Measurements from ENCODE around the gene HS3ST4.

The HS3ST4 gene

DNA sequence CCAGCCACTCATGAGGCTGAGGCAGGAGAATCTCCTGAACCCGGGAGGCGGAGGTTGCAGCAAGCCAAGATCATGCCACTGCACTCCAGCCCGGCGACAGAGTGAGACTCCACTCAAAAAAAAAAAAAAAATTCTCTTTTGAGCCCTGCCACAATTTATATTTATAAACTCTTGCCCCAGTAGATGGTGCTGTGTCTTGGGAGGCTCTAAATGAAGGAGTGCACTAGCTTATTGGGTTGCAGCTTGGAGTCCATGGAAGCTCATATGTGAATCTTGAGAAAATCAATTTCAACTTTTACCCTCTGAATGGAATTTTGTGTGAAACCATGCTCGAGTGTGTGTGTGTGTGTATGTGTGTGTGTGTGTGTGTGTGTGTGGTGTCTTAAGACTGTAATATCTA is 420.1 kb downstream of the HS3ST4 start:
- no peaks in the 10 kb centered on the region for H3K27me3 ChIP-seq (ENCODE audit: control insufficient read depth, insufficient read depth, low read length)
- no peaks in the 10 kb centered on the region for H3K36me3 ChIP-seq (ENCODE audit: control insufficient read depth, insufficient read depth, low read length)
- H3K4me1 ChIP-seq (ENCODE audit: control insufficient read depth, insufficient read depth, low read length) = no peaks in the 10 kb centered on the region
- no peak overlapping the region for H3K4me3 ChIP-seq (ENCODE audit: low read length)
- H3K9ac ChIP-seq (ENCODE audit: low read length) = no peak overlapping the region
- no peaks in the 10 kb centered on the region for H3K9me3 ChIP-seq (ENCODE audit: control insufficient read depth, low read length)

DNA sequence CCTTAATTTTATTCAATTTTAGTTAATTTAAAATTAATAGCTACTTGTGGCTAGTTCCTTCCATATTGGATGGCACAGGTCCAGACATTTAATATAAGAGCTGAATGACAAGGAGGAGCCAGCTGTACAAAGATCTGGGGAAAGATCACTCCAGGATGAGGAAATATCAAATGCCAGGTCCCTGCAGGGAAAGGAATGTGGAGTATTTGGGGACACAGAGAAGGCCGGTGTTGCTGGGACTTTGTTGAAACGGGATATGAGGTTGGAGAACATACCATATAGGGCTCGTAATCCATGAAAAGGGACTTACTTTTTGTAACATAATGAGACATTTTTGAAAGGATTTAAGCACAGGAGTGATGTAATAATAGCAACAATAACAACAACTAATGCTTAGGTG is 426.8 kb downstream of the HS3ST4 start:
- Histone ChIP-seq H3K9ac (ENCODE audit: low read length) (no peak overlapping the region), H3K9me3 (ENCODE audit: control insufficient read depth, low read length) (no peaks in the 10 kb centered on the region), H3K4me1 (ENCODE audit: control insufficient read depth, insufficient read depth, low read length) (no peaks in the 10 kb centered on the region), H3K4me3 (ENCODE audit: low read length) (no peak overlapping the region), H3K36me3 (ENCODE audit: control insufficient read depth, insufficient read depth, low read length) (no peaks in the 10 kb centered on the region), H3K27me3 (ENCODE audit: control insufficient read depth, insufficient read depth, low read length) (no peaks in the 10 kb centered on the region)

DNA sequence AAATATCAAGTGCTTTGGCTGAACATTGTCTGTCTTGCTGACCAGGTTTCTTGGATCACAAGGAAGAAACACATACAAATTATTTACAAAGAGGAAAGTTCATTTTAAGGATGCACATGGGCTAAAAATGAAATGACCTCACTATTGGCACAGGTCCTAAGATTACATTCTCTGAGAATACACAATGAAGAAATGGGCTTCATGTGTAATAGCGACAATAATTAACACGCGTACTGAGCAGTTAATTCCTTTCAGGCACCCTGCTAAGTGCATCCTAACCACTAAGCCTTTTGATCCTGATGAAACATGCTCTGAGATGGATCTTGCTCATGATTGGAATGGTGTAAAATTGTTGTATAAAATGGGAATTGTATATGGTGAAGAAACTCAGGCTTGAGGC is 429.0 kb downstream of the HS3ST4 start:
- Histone ChIP-seq H3K36me3 (ENCODE audit: control insufficient read depth, insufficient read depth, low read length) (no peaks in the 10 kb centered on the region), H3K9ac (ENCODE audit: low read length) (no peak overlapping the region), H3K27me3 (ENCODE audit: control insufficient read depth, insufficient read depth, low read length) (no peaks in the 10 kb centered on the region), H3K4me3 (ENCODE audit: low read length) (no peak overlapping the region), H3K9me3 (ENCODE audit: control insufficient read depth, low read length) (no peaks in the 10 kb centered on the region), H3K4me1 (ENCODE audit: control insufficient read depth, insufficient read depth, low read length) (no peaks in the 10 kb centered on the region)

DNA sequence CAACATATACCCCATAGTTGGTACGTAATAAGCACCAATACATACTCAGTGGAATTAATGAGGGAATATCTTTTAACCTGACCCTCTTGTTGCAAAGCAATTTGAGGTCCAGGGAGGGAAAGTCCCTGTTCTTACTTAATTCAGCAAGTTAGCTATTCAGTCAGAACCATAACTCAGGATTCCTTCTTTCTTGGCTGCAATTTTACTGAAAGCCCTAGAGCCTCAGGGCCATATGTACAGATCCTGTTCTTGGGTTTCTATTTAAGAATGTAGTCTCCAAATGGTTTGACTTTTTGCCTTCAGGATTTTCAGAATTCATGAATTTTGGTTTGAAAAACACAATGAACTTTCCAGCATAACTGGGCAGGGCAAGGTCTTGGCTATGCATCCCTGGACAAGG is 436.5 kb downstream of the HS3ST4 start:
- Histone ChIP-seq H3K36me3 (ENCODE audit: control insufficient read depth, insufficient read depth, low read length) (no peaks in the 10 kb centered on the region), H3K9me3 (ENCODE audit: control insufficient read depth, low read length) (no peaks in the 10 kb centered on the region), H3K4me1 (ENCODE audit: control insufficient read depth, insufficient read depth, low read length) (no peaks in the 10 kb centered on the region), H3K9ac (ENCODE audit: low read length) (no peak overlapping the region), H3K27me3 (ENCODE audit: control insufficient read depth, insufficient read depth, low read length) (no peaks in the 10 kb centered on the region), H3K4me3 (ENCODE audit: low read length) (no peak overlapping the region)

DNA sequence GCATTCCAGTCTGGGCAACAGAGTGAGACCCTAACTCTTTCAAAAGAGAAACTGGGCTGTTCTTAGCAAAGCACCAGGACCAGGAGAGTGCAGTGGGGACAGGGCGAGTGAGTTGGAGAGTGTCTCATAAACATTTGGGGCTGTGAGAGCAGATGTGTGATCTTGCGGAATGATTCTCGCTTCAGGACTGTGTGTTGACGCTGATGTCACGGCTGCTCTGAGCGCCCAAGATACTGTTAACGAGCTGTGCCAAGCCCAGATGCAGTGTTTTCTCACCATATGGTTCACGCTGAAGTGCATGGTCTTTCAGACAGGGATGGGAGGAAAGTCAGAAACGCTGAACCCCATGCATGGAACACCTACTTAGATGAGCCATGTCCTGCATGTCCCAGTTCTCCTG is 438.2 kb downstream of the HS3ST4 start:
- no peaks in the 10 kb centered on the region for H3K36me3 ChIP-seq (ENCODE audit: control insufficient read depth, insufficient read depth, low read length)
- no peak overlapping the region for H3K9ac ChIP-seq (ENCODE audit: low read length)
- H3K9me3 ChIP-seq (ENCODE audit: control insufficient read depth, low read length) = no peaks in the 10 kb centered on the region
- no peaks in the 10 kb centered on the region for H3K4me1 ChIP-seq (ENCODE audit: control insufficient read depth, insufficient read depth, low read length)
- no peaks in the 10 kb centered on the region for H3K27me3 ChIP-seq (ENCODE audit: control insufficient read depth, insufficient read depth, low read length)
- H3K4me3 ChIP-seq (ENCODE audit: low read length) = no peak overlapping the region

DNA sequence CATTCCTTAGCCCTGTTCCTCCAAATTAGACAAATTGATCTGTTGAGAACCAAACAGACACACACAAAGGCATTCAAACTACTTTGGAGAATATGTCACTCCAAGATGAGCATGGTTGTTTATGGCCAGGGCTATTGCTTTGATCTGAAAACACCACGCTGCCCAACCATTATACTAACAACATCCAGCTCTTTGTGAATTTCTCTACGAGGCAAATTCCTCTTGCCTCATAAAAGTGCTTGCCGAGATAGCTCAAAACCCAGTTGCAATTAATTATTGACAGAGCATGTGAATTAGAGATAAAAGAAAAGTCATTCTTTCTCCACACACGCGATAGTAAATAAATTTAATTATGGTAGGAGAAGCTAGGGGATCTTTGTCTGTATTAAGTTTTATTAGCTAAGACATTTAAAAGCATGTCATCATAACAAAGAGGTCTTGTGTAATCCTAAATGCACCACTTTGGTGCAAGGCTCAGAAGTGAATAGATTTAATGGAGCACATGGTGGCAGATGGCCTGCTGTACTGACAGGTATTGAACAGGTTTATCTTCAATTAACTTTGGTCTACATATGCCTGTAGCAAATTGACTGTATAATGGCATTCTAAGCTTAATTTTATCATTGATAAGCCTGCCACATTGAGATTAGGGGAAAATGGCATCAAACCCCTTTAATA is 441.8 kb downstream of the HS3ST4 start:
- no peaks in the 10 kb centered on the region for H3K27me3 ChIP-seq (ENCODE audit: control insufficient read depth, insufficient read depth, low read length)
- no peaks in the 10 kb centered on the region for H3K9me3 ChIP-seq (ENCODE audit: control insufficient read depth, low read length)
- H3K4me3 ChIP-seq (ENCODE audit: low read length) = no peak overlapping the region
- H3K9ac ChIP-seq (ENCODE audit: low read length) = no peak overlapping the region
- no peaks in the 10 kb centered on the region for H3K4me1 ChIP-seq (ENCODE audit: control insufficient read depth, insufficient read depth, low read length)
- H3K36me3 ChIP-seq (ENCODE audit: control insufficient read depth, insufficient read depth, low read length) = no peaks in the 10 kb centered on the region

DNA sequence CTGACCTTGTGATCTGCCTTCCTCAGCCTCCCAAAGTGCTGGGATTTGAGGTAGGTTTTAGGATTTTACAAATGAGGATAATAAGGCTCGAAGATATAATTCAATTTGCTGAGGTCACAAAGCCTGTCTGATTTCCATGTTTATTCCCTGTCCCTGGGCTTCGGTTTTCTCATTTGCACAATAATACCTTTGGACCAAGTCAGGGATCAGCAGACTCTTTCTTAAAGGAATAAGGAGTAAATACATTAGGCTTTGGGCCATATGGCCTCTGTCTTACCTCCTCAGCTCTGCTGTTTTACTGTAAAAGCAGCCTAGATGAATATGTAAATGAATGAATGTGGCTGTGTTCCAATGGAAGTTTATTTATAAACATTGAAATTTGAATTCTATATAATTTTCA is 442.8 kb downstream of the HS3ST4 start:
- Histone ChIP-seq H3K4me3 (ENCODE audit: low read length) (no peak overlapping the region), H3K36me3 (ENCODE audit: control insufficient read depth, insufficient read depth, low read length) (no peaks in the 10 kb centered on the region), H3K9me3 (ENCODE audit: control insufficient read depth, low read length) (no peaks in the 10 kb centered on the region), H3K9ac (ENCODE audit: low read length) (no peak overlapping the region), H3K4me1 (ENCODE audit: control insufficient read depth, insufficient read depth, low read length) (no peaks in the 10 kb centered on the region), H3K27me3 (ENCODE audit: control insufficient read depth, insufficient read depth, low read length) (no peaks in the 10 kb centered on the region)

DNA sequence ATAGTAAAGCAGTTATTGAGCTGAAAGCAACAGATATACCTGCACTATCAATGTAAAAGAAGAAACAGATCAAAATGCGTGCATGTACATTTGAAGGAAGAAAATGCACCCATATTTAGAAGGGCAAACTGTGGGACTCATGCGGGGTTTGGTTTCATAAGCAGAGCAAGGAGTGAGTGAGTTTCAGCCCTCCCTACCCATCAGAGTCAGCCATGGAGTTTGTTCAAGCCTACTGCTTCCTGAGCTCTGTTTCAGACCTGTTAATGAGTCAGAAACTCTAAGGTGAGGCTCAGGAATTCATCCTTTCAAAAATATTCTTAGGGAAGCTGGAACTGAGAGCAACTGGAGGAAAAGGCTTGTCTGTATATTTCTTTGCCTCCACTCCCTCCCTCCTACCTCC is 446.2 kb downstream of the HS3ST4 start:
- no peaks in the 10 kb centered on the region for H3K27me3 ChIP-seq (ENCODE audit: control insufficient read depth, insufficient read depth, low read length)
- H3K36me3 ChIP-seq (ENCODE audit: control insufficient read depth, insufficient read depth, low read length) = no peaks in the 10 kb centered on the region
- no peak overlapping the region for H3K4me3 ChIP-seq (ENCODE audit: low read length)

DNA sequence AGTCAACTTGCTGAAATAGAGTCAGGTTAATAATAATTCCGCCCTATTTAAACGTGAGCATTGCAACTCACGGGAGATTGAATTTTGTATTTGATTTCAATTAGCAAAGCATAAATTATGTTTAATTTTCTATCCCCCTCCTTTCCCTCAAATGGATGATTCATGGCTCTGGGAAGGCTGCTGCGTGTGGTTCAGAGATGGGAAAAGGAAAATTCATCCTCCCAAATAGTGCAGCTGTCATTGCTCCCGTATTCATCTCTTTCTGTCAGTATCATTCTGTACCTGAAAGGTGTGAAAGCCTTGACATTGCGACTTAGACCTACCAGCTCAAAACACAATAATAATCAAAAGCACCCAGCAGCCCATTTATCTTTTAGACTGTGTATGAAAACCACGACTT is 447.3 kb downstream of the HS3ST4 start:
- Histone ChIP-seq H3K36me3 (ENCODE audit: control insufficient read depth, insufficient read depth, low read length) (no peaks in the 10 kb centered on the region), H3K9me3 (ENCODE audit: control insufficient read depth, low read length) (no peaks in the 10 kb centered on the region), H3K4me1 (ENCODE audit: control insufficient read depth, insufficient read depth, low read length) (no peaks in the 10 kb centered on the region), H3K4me3 (ENCODE audit: low read length) (no peak overlapping the region), H3K27me3 (ENCODE audit: control insufficient read depth, insufficient read depth, low read length) (no peaks in the 10 kb centered on the region), H3K9ac (ENCODE audit: low read length) (no peak overlapping the region)

More for the DNA sequence above, 446.2 kb downstream of the HS3ST4 start:
- Histone ChIP-seq H3K4me1 (ENCODE audit: control insufficient read depth, insufficient read depth, low read length) (no peaks in the 10 kb centered on the region), H3K9me3 (ENCODE audit: control insufficient read depth, low read length) (no peaks in the 10 kb centered on the region), H3K9ac (ENCODE audit: low read length) (no peak overlapping the region)

DNA sequence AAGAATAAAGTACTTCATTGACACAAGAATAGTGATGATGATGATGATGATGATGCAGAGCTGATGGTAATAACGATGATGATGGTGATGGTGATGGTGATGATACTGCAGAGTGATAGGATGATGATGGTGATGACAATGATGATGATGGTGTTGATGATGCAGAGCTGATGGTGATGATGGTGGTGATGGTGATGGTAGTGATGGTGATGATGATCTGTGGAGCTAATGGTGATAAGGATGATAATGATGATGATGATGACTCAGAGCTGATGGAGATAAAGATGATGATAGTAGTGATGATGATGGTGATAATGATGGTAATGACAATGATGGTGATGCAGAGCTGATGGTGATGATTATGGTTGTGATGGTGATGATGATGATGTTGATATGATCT is 448.1 kb downstream of the HS3ST4 start:
- H3K4me3 ChIP-seq (ENCODE audit: low read length) = no peak overlapping the region
- no peaks in the 10 kb centered on the region for H3K4me1 ChIP-seq (ENCODE audit: control insufficient read depth, insufficient read depth, low read length)
- no peak overlapping the region for H3K9ac ChIP-seq (ENCODE audit: low read length)
- no peaks in the 10 kb centered on the region for H3K36me3 ChIP-seq (ENCODE audit: control insufficient read depth, insufficient read depth, low read length)
- no peaks in the 10 kb centered on the region for H3K9me3 ChIP-seq (ENCODE audit: control insufficient read depth, low read length)
- H3K27me3 ChIP-seq (ENCODE audit: control insufficient read depth, insufficient read depth, low read length) = no peaks in the 10 kb centered on the region

DNA sequence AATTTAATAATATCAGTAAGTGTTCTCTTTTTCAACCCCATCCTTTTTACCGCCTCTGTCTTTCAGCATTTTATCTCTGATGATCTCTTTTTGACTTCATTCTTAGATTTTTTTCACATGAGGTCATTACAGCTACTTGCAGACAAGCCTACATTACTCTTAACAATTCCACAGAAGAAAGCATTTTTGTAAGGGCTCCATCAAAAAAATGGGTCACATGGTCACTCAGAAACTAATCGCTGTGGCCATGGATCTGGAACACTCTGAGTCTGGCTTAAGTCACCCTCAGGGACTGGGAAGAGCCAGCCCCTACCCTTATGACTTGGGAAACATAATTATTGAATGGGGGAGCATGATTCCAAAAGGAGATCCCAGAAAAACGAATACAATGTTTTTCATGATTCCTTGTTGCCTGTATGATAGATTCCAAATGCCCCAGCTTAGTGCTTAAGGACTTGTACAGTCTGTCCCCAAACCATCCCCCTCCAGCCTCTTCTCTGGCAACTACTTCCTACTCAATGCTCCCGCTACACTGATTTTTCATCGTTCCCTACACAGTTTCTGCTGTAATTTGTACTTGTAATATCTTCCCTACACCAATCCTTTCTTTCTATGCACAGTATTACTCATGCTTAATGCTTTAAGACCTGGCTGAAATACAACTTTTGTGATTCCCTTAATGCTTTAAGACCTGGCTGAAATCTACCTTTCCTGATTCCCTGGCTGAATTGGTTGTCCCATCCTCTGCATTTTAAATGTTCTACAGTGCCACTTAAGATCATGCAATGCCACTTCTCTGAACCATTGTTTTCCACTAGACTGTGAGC is 457.8 kb downstream of the HS3ST4 start:
- Histone ChIP-seq H3K4me1 (ENCODE audit: control insufficient read depth, insufficient read depth, low read length) (no peaks in the 10 kb centered on the region), H3K36me3 (ENCODE audit: control insufficient read depth, insufficient read depth, low read length) (no peaks in the 10 kb centered on the region)

DNA sequence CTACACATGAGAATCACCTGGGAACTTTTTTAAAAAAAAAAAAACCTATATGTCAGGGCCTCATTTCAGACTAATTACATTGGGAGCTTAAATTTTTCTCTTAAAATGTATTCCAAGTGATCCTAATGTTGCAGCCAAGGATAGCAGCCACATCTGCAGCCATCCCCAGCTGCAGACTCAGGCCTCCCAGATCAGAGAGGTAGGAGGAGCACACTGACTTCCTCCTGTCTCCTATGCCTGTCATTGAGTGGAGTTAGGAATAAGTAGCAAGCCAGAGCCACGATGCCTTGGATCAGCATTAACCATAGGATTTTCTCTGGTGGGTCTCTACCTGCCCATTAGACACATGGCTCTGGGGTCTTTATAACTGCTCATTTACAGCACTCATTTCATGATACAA is 463.5 kb downstream of the HS3ST4 start:
- Histone ChIP-seq H3K9me3 (ENCODE audit: control insufficient read depth, low read length) (no peaks in the 10 kb centered on the region), H3K4me3 (ENCODE audit: low read length) (no peak overlapping the region), H3K27me3 (ENCODE audit: control insufficient read depth, insufficient read depth, low read length) (no peaks in the 10 kb centered on the region), H3K9ac (ENCODE audit: low read length) (no peak overlapping the region), H3K36me3 (ENCODE audit: control insufficient read depth, insufficient read depth, low read length) (no peaks in the 10 kb centered on the region), H3K4me1 (ENCODE audit: control insufficient read depth, insufficient read depth, low read length) (no peaks in the 10 kb centered on the region)

More for the DNA sequence above, 457.8 kb downstream of the HS3ST4 start:
- Histone ChIP-seq H3K4me3 (ENCODE audit: low read length) (no peak overlapping the region), H3K9me3 (ENCODE audit: control insufficient read depth, low read length) (no peaks in the 10 kb centered on the region), H3K27me3 (ENCODE audit: control insufficient read depth, insufficient read depth, low read length) (no peaks in the 10 kb centered on the region), H3K9ac (ENCODE audit: low read length) (no peak overlapping the region)

Measured in mucosa of stomach (tissue), 1 donor.